ENCODE results near the gene RABGAP1L. TPM values are rescaled to one million over a fixed set of nuclear protein-coding genes. Genes with fewer than 3 reads are reported as not detected.
A peak's percentile ranks its signal among the peaks of the same experiment; 100 is the strongest.

The RABGAP1L gene
- total RNA-seq, 1 experiment from 2014 or later, result 29.3 TPM

GRCh38 chr1:174262349-174263241, 103.3 kb downstream of the RABGAP1L start:
- H3K9ac ChIP-seq (ENCODE audit: low read length), result no peak overlapping the region
- ChIA-PET RAD21 (ENCODE audit: low non-redundant PET in 1 of 2, low total read pairs in 2 of 2, uncharacterized antibody in 2 of 2, unreplicated experiment in 2 of 2) (interaction anchor here (0.6 to 2.1 kb wide), 6 partner anchors 158 to 736 kb away, joined by 3 to 8 read pairs (median 4); no protein-coding TSS in a partner anchor), POLR2A (interaction anchor here (0.7 to 1.3 kb wide), 2 partner anchors 463 to 737 kb away, joined by 3 to 5 read pairs; no protein-coding TSS in a partner anchor), CTCF (interaction anchor here (0.6 to 2.8 kb wide), 36 partner anchors 9 to 863 kb away, joined by 3 to 75 read pairs (median 4); partner anchors contain the start of gene RC3H1)
- no peak overlapping the region for H3K4me2 ChIP-seq (ENCODE audit: low read length)
- TF ChIP-seq SRF (IDR thresholded peaks at IDR 0.05; ENCODE audit: low read depth) (no peak), YY1 (IDR thresholded peaks at IDR 0.05; ENCODE audit: extremely low read depth, insufficient replicate concordance, low read depth, low read length) (no peak), RAD21 (IDR thresholded peaks at IDR 0.05; ENCODE audit: low read depth) (peak; percentile 89), CTCF (IDR thresholded peaks at IDR 0.05 in 2 of 3, conservative IDR thresholded peaks at IDR 0.05 in 1 of 3; ENCODE audit: borderline replicate concordance in 1 of 3, insufficient read depth in 1 of 3, low read depth in 2 of 3, low read length in 2 of 3) (peak; percentile 60 to 78 (median 77))
- no peaks in the 10 kb centered on the region for H3K79me2 ChIP-seq (ENCODE audit: insufficient read depth, low read length)
- no peak overlapping the region for H3K4me3 ChIP-seq (replicated peaks in 1 of 2; ENCODE audit: low read depth in 1 of 2, low read length in 2 of 2)
- no TSS peak for BruUV-seq (replicated peaks)
- H3K27me3 ChIP-seq (ENCODE audit: insufficient read depth, low read length), result no peaks in the 10 kb centered on the region
- no peak overlapping the region for H3K27ac ChIP-seq (ENCODE audit: low read depth, low read length)
- H3K9me3 ChIP-seq (ENCODE audit: control insufficient read depth in 1 of 2, insufficient read depth in 1 of 2, low read depth in 1 of 2, low read length in 2 of 2), result no peaks in the 10 kb centered on the region
- intact Hi-C loops (cut with micrococcal nuclease), result loop anchor here (1.0 to 5.0 kb wide), 3 partner anchors 464 to 735 kb away; partner anchors contain the start of gene CACYBP
- DNase-seq (ENCODE audit: low read depth, low spot score), result peak; percentile 15
- no peaks in the 10 kb centered on the region for H3K36me3 ChIP-seq (ENCODE audit: control insufficient read depth in 1 of 2, insufficient read depth in 2 of 2, low read length in 2 of 2)
- no peaks in the 10 kb centered on the region for H3K4me1 ChIP-seq (ENCODE audit: control insufficient read depth in 1 of 2, insufficient read depth in 2 of 2, low read length in 2 of 2)
- no peaks in the 10 kb centered on the region for H4K20me1 ChIP-seq (ENCODE audit: insufficient read depth)
- ATAC-seq, result peak; percentile 71
- H3K9me2 ChIP-seq (ENCODE audit: insufficient read depth), result no peaks in the 10 kb centered on the region
- no peak overlapping the region for H2AFZ ChIP-seq (ENCODE audit: low read depth, low read length, poor library complexity, severe bottlenecking)

- POLR2A ChIA-PET, result no interaction called here
- no peaks in the 10 kb centered on the region for H3K9me3 ChIP-seq (ENCODE audit: control insufficient read depth in 1 of 2, insufficient read depth in 1 of 2, low read depth in 1 of 2, low read length in 2 of 2)
- BruUV-seq (replicated peaks), result no TSS peak
- H3K79me2 ChIP-seq (ENCODE audit: insufficient read depth, low read length), result no peaks in the 10 kb centered on the region
- H2AFZ ChIP-seq (ENCODE audit: low read depth, low read length, poor library complexity, severe bottlenecking), result no peak overlapping the region
- H3K36me3 ChIP-seq (ENCODE audit: control insufficient read depth in 1 of 2, insufficient read depth in 2 of 2, low read length in 2 of 2), result no peaks in the 10 kb centered on the region
- CTCF ChIA-PET, result interaction anchor here (0.8 to 1.6 kb wide), 2 partner anchors 461 to 1523 kb away, joined by 3 to 5 read pairs; no protein-coding TSS in a partner anchor
- RAD21 ChIA-PET (ENCODE audit: low non-redundant PET in 1 of 2, low total read pairs in 2 of 2, uncharacterized antibody in 2 of 2, unreplicated experiment in 2 of 2), result no interaction called here
- ATAC-seq (no peak), DNase-seq (ENCODE audit: low read depth, low spot score) (no peak)
- H3K27ac ChIP-seq (ENCODE audit: low read depth, low read length), result no peak overlapping the region
- no peak overlapping the region for H3K9ac ChIP-seq (ENCODE audit: low read length)
- no peaks in the 10 kb centered on the region for H3K9me2 ChIP-seq (ENCODE audit: insufficient read depth)
- intact Hi-C loops (cut with micrococcal nuclease), result no loop called here
- H3K4me3 ChIP-seq (replicated peaks in 1 of 2; ENCODE audit: low read depth in 1 of 2, low read length in 2 of 2), result no peak overlapping the region
- H3K4me1 ChIP-seq (ENCODE audit: control insufficient read depth in 1 of 2, insufficient read depth in 2 of 2, low read length in 2 of 2), result no peaks in the 10 kb centered on the region
- no peaks in the 10 kb centered on the region for H4K20me1 ChIP-seq (ENCODE audit: insufficient read depth)
- TF ChIP-seq ELF1 (IDR thresholded peaks at IDR 0.05; ENCODE audit: borderline replicate concordance, low read depth) (no peak), EGR1 (IDR thresholded peaks at IDR 0.05; ENCODE audit: low read depth) (no peak), CBX3 (IDR thresholded peaks at IDR 0.05; ENCODE audit: low read depth) (no peak), SRF (IDR thresholded peaks at IDR 0.05; ENCODE audit: low read depth) (no peak), JUND (IDR thresholded peaks at IDR 0.05) (no peak), TCF7L2 (IDR thresholded peaks at IDR 0.05; ENCODE audit: borderline replicate concordance, extremely low read depth, insufficient read depth, insufficient read length) (no peak), FOSL1 (IDR thresholded peaks at IDR 0.05; ENCODE audit: low read depth) (no peak)
- H3K27me3 ChIP-seq (ENCODE audit: insufficient read depth, low read length), result no peaks in the 10 kb centered on the region
- no peak overlapping the region for H3K4me2 ChIP-seq (ENCODE audit: low read length)
These were observed 106.0 kb downstream of the RABGAP1L start for GRCh38 chr1:174265282-174265681.

All from HCT116 (cell line).